ENCODE data around the gene ABCC4. TPM values are rescaled to one million over a fixed set of nuclear protein-coding genes. Genes with fewer than 3 reads are reported as not detected.

The ABCC4 gene
- total and polyA plus RNA-seq, 4 donors = 0.74 to 22.5 (median 2.0) TPM

DNA sequence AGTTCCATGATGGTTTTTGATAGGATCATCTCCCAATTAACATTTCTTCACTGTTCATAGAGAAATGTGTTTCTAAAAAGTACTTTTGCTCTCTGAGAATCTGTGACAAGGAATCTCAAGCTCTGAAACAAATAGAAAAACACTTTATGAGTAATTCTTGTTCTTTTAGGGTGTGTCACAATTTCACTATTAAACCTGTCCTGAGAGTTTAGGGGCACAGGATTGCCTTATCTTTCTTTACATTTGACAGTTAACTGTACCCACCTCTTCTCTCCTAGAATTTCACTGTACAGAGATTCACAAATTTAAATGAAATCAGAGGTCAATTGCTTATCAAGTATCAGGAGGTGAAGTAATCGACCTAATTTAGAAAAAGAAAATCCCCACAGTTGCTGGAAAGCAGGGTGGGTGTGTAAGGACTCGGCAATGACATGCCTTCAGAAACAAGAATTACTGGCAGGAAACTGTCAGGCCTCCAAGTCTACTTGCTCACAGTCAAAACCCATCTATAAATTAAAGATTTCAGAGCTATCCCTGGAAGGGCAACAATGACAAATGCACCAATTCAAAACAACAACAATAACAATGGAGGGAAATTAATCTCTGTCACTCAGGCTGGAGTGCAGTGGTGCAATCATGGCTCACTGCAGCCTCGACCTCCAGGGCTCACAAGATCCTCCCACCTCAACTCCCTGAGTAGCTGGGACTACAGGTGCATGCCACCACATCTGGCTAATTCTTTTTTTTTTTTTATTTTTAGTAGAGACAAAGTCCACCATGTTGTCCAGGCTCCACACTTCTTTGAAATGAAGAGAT, 250.2 kb downstream of the ABCC4 start:
- Histone ChIP-seq H3K27me3 (ENCODE audit: control insufficient read depth in 4 of 4, insufficient read depth in 4 of 4, low read length in 3 of 4) (no peaks in the 10 kb centered on the region), H3K4me1 (ENCODE audit: control insufficient read depth in 4 of 4, insufficient read depth in 4 of 4, low read length in 3 of 4) (no peaks in the 10 kb centered on the region), H3K4me3 (ENCODE audit: low read depth in 1 of 3, low read length in 3 of 3) (no peak overlapping the region), H3K36me3 (ENCODE audit: control insufficient read depth in 4 of 4, insufficient read depth in 3 of 4, low read depth in 1 of 4, low read length in 3 of 4) (no peaks in the 10 kb centered on the region), H3K9ac (ENCODE audit: low read depth in 1 of 2, low read length in 2 of 2) (no peak overlapping the region), H3K9me3 (ENCODE audit: control insufficient read depth in 4 of 4, low read length in 3 of 4) (no peaks in the 10 kb centered on the region), H3K27ac (ENCODE audit: low read depth in 1 of 2, low read length in 2 of 2) (no peak overlapping the region)
- no peak for TF ChIP-seq YY1 (IDR thresholded peaks at IDR 0.05)
- no peak for TF ChIP-seq NR2F2 (IDR thresholded peaks at IDR 0.05)
- TF ChIP-seq FOXA2 (IDR thresholded peaks at IDR 0.05) = no peak
- TF ChIP-seq, protein P1, sequence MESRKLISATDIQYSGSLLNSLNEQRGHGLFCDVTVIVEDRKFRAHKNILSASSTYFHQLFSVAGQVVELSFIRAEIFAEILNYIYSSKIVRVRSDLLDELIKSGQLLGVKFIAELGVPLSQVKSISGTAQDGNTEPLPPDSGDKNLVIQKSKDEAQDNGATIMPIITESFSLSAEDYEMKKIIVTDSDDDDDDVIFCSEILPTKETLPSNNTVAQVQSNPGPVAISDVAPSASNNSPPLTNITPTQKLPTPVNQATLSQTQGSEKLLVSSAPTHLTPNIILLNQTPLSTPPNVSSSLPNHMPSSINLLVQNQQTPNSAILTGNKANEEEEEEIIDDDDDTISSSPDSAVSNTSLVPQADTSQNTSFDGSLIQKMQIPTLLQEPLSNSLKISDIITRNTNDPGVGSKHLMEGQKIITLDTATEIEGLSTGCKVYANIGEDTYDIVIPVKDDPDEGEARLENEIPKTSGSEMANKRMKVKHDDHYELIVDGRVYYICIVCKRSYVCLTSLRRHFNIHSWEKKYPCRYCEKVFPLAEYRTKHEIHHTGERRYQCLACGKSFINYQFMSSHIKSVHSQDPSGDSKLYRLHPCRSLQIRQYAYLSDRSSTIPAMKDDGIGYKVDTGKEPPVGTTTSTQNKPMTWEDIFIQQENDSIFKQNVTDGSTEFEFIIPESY (IDR thresholded peaks at IDR 0.05) = no peak
- TF ChIP-seq, protein P2, sequence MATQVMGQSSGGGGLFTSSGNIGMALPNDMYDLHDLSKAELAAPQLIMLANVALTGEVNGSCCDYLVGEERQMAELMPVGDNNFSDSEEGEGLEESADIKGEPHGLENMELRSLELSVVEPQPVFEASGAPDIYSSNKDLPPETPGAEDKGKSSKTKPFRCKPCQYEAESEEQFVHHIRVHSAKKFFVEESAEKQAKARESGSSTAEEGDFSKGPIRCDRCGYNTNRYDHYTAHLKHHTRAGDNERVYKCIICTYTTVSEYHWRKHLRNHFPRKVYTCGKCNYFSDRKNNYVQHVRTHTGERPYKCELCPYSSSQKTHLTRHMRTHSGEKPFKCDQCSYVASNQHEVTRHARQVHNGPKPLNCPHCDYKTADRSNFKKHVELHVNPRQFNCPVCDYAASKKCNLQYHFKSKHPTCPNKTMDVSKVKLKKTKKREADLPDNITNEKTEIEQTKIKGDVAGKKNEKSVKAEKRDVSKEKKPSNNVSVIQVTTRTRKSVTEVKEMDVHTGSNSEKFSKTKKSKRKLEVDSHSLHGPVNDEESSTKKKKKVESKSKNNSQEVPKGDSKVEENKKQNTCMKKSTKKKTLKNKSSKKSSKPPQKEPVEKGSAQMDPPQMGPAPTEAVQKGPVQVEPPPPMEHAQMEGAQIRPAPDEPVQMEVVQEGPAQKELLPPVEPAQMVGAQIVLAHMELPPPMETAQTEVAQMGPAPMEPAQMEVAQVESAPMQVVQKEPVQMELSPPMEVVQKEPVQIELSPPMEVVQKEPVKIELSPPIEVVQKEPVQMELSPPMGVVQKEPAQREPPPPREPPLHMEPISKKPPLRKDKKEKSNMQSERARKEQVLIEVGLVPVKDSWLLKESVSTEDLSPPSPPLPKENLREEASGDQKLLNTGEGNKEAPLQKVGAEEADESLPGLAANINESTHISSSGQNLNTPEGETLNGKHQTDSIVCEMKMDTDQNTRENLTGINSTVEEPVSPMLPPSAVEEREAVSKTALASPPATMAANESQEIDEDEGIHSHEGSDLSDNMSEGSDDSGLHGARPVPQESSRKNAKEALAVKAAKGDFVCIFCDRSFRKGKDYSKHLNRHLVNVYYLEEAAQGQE (IDR thresholded peaks at IDR 0.05) = no peak
- TF ChIP-seq, protein P3, sequence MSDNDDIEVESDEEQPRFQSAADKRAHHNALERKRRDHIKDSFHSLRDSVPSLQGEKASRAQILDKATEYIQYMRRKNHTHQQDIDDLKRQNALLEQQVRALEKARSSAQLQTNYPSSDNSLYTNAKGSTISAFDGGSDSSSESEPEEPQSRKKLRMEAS (IDR thresholded peaks at IDR 0.05) = no peak
- TF ChIP-seq, protein P4, sequence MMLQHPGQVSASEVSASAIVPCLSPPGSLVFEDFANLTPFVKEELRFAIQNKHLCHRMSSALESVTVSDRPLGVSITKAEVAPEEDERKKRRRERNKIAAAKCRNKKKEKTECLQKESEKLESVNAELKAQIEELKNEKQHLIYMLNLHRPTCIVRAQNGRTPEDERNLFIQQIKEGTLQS (IDR thresholded peaks at IDR 0.05) = no peak
- TF ChIP-seq, protein P5, sequence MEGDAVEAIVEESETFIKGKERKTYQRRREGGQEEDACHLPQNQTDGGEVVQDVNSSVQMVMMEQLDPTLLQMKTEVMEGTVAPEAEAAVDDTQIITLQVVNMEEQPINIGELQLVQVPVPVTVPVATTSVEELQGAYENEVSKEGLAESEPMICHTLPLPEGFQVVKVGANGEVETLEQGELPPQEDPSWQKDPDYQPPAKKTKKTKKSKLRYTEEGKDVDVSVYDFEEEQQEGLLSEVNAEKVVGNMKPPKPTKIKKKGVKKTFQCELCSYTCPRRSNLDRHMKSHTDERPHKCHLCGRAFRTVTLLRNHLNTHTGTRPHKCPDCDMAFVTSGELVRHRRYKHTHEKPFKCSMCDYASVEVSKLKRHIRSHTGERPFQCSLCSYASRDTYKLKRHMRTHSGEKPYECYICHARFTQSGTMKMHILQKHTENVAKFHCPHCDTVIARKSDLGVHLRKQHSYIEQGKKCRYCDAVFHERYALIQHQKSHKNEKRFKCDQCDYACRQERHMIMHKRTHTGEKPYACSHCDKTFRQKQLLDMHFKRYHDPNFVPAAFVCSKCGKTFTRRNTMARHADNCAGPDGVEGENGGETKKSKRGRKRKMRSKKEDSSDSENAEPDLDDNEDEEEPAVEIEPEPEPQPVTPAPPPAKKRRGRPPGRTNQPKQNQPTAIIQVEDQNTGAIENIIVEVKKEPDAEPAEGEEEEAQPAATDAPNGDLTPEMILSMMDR (IDR thresholded peaks at IDR 0.05; ENCODE audit: low read depth, low read length, missing input control) = no peak
- no peak for TF ChIP-seq FOXA1 (IDR thresholded peaks at IDR 0.05)
- no peak for TF ChIP-seq GABPA (IDR thresholded peaks at IDR 0.05 in 1 of 2, conservative IDR thresholded peaks at IDR 0.05 in 1 of 2)
- TF ChIP-seq HNF4A (conservative IDR thresholded peaks at IDR 0.05) = no peak
- no peak for TF ChIP-seq RAD21 (IDR thresholded peaks at IDR 0.05)
- TF ChIP-seq EGR1 (IDR thresholded peaks at IDR 0.05; ENCODE audit: low read depth in 2 of 2) = no peak
- TF ChIP-seq RXRA (IDR thresholded peaks at IDR 0.05) = no peak
- TF ChIP-seq HNF4G (IDR thresholded peaks at IDR 0.05) = no peak
- no peak for TF ChIP-seq SP1 (IDR thresholded peaks at IDR 0.05)
- no peak for TF ChIP-seq JUND (IDR thresholded peaks at IDR 0.05)
- no peak for TF ChIP-seq TAF1 (conservative IDR thresholded peaks at IDR 0.05)
- DNase-seq (ENCODE audit: low spot score) = no peak
- 76% methylated on average over 3 of the region's 3 CpGs for WGBS
